Astrocyte (in vitro differentiated cells and primary cell): Measurements from ENCODE around the gene PTRHD1.

Experiments
- CTCF ChIP-seq: IDR thresholded peaks from 2 replicates; pipeline ENCODE4 v1.5.1; 2011; ENCODE audit warnings: low read depth, mild to moderate bottlenecking, inconsistent platforms, low read length, moderate library complexity; ENCODE audit not compliant: insufficient read depth
- EZH2 ChIP-seq: IDR thresholded peaks from 2 replicates; pipeline ENCODE4 v1.6.1; 2012; ENCODE audit warnings: mild to moderate bottlenecking, low read length, inconsistent platforms; ENCODE audit not compliant: insufficient read depth

DNA sequence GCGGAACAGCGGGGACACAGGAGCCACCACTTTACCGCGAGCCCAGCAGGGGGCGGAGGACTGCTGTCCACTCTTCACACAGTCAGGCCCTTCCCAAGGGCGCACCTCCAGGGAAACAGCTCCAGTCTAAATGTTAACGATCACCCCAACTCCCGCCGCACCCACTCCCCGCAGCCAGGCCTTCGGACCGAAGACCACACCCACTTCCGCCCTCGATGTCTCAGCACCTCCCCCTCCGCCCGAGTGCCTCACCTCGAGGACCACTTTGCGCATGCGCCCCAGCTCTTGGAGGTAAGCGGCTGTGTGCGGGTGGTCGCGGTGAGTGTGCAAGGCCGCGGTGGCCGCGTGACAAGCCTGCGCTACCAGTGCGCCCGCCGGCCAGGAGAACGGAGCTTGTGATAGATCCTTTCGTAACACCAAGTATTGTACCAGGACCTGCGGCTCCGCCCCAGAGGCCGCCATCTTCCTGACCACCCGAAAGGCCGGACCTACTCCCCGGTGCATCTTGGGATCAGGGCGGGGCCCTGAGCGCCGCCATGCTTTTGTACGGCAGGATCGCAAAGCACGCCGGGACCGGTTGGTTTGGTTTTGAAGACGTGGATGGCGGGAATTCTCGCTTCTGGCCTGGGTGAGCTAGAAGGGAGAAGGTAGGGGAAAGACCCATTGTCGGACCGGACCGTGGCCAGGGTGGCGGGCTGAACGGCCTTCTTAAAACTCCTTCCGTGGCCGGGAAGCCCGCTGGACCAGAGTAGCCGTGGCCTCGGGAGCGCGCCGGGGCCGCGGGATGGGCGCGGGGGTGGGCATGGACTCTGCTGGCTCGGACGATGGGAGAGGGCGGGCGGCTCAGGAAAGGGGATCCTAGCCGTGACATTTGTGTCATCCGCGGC lies at the start of gene PTRHD1, which contains the start of gene CENPO:
- TF ChIP-seq CTCF (peak; percentile 43), EZH2 (no peak)
